K562 (cell line): ENCODE data around the gene ARFGEF3. TPM values are rescaled to one million over a fixed set of nuclear protein-coding genes. Genes with fewer than 3 reads are reported as not detected.

Source experiments
- ATAC-seq: fragments of 200-7000 bp; cut with Tn5 transposase; 3 replicates; pipeline ENCODE4 v1.9.1; 2020; ENCODE audit warnings: moderate library complexity
- BruUV-seq: library from RNA; stranded (reverse); fragments of 400-500 nt; replicated peaks from 2 replicates; lab custom pipeline; 2021; lab: Mats Ljungman, UMichigan
- CTCF ChIA-PET: fragments of 300-600 bp; formaldehyde crosslinking; extraction: SDS; loops from one replicate; lab custom pipeline; 2021; ENCODE audit warnings: low intra/inter-chr PET ratio; lab: Yijun Ruan, JAX
- POLR2A ChIA-PET: fragments of 300-600, 350-650 bp; sonication (Branson Sonifier 250); formaldehyde crosslinking; extraction: SDS; loops from one replicate; lab custom pipeline; 2021; ENCODE audit warnings: antibody characterized with exemption, inconsistent platforms; lab: Yijun Ruan, JAX
- DNase-seq, 4 experiments: peaks; one replicate each; pipeline versions ENCODE4 v3.0.0 to v3.0.0-alpha.2; 2011 to 2018; ENCODE audit warnings: low spot score in 3 of 4, mixed read lengths in 3 of 4; ENCODE audit errors: extremely low read depth in 1 of 4
- FAIRE-seq: peaks from 2 replicates; lab custom pipeline; 2011; peaks lifted over from hg19 to GRCh38; lab: Jason Lieb, UNC
- H2AFZ ChIP-seq: 2 replicates; pipeline ENCODE4 v1.6.0; 2011; ENCODE audit warnings: low read depth, low read length, control low read depth, inconsistent platforms
- H3K27ac ChIP-seq: fragments of 200-600 bp; 3 replicates; pipeline ENCODE4 v1.8.0; 2011; ENCODE audit warnings: low read depth, mild to moderate bottlenecking, control low read depth, inconsistent platforms, low read length, moderate library complexity, mixed read lengths; ENCODE audit errors: extremely low read depth
- H3K27me3 ChIP-seq, 2 experiments: fragments of 300-600 bp in 1 of 2; 2 replicates in 1 of 2; 3 replicates in 1 of 2; pipeline versions ENCODE4 v1.6.0 to v1.8.0; 2011; ENCODE audit warnings: inconsistent platforms in 2 of 2, low read length in 2 of 2, mild to moderate bottlenecking in 1 of 2, mixed read lengths in 1 of 2, moderate library complexity in 1 of 2; ENCODE audit not compliant: control insufficient read depth in 2 of 2, insufficient read depth in 2 of 2
- H3K36me3 ChIP-seq: fragments of 300-600 bp; 3 replicates; pipeline ENCODE4 v1.8.0; 2011; ENCODE audit warnings: mild to moderate bottlenecking, low read length, inconsistent platforms; ENCODE audit not compliant: control insufficient read depth, insufficient read depth
- H3K4me1 ChIP-seq, 2 experiments: fragments of 200-600 bp in 1 of 2; replicated peaks in 1 of 2; 2 replicates in 1 of 2; 3 replicates in 1 of 2; pipeline versions ENCODE4 v1.5.1 to v1.8.0; 2011; ENCODE audit warnings: inconsistent platforms in 2 of 2, low read length in 2 of 2, mild to moderate bottlenecking in 1 of 2, mixed read lengths in 1 of 2, moderate library complexity in 1 of 2; ENCODE audit not compliant: control insufficient read depth in 2 of 2, insufficient read depth in 2 of 2
- H3K4me2 ChIP-seq: 2 replicates; pipeline ENCODE4 v1.6.1; 2011; ENCODE audit warnings: low read length, control low read depth, inconsistent platforms, mixed read lengths; ENCODE audit not compliant: insufficient read depth
- H3K4me3 ChIP-seq: fragments of 200-600 bp; sonication (generic), shearing (Covaris generic); 2 replicates; pipeline ENCODE4 v1.5.1; 2016; ENCODE audit warnings: control low read depth, inconsistent platforms
- H3K79me2 ChIP-seq: fragments of 200-600 bp; 3 replicates; pipeline ENCODE4 v1.8.0; 2011; ENCODE audit warnings: low read length, inconsistent platforms; ENCODE audit not compliant: control insufficient read depth, insufficient read depth
- H3K9ac ChIP-seq, 2 experiments: 2 replicates each; pipeline versions ENCODE4 v1.6.0 to v1.6.1; 2011; ENCODE audit warnings: low read depth in 2 of 2, low read length in 2 of 2, control low read depth in 1 of 2, inconsistent platforms in 1 of 2, mild to moderate bottlenecking in 1 of 2, mixed read lengths in 1 of 2; ENCODE audit not compliant: insufficient read depth in 1 of 2
- H3K9me1 ChIP-seq: one replicate; pipeline ENCODE4 v1.6.0; 2011; ENCODE audit warnings: inconsistent platforms, mild to moderate bottlenecking, low read length, moderate library complexity; ENCODE audit not compliant: control insufficient read depth, insufficient read depth
- H3K9me3 ChIP-seq: replicated peaks from 2 replicates; pipeline ENCODE4 v1.5.1; 2011; ENCODE audit warnings: low read depth, low read length, inconsistent platforms; ENCODE audit not compliant: control insufficient read depth, insufficient read depth
- H4K20me1 ChIP-seq: replicated peaks from 2 replicates; pipeline ENCODE4 v1.6.1; 2011; ENCODE audit warnings: low read length, inconsistent platforms, mixed read lengths; ENCODE audit not compliant: control insufficient read depth, insufficient read depth
- COPS2 ChIP-seq: fragments of 450-650 bp; conservative IDR thresholded peaks from 2 replicates; pipeline ENCODE4 v1.6.1; 2016; ENCODE audit warnings: mild to moderate bottlenecking, moderate library complexity
- CREM ChIP-seq: IDR thresholded peaks from 2 replicates; pipeline ENCODE4 v1.6.1; 2014; ENCODE audit warnings: antibody characterized with exemption, low read depth
- DIDO1 ChIP-seq: fragments of 450-650 bp; IDR thresholded peaks from 2 replicates; pipeline ENCODE4 v1.6.1; 2016; ENCODE audit warnings: low read depth, missing biosample characterization, missing genetic modification characterization
- DMBX1 ChIP-seq: fragments of 250-450 bp; sonication (Bioruptor Pico); IDR thresholded peaks from 2 replicates; pipeline ENCODE4 v1.8.0; 2022; ENCODE audit warnings: inconsistent platforms, mild to moderate bottlenecking, moderate library complexity, borderline replicate concordance
- DPF2 ChIP-seq: fragments of 450-650 bp; IDR thresholded peaks from 2 replicates; pipeline ENCODE4 v1.6.1; 2016
- HBP1 ChIP-seq: fragments of 450-650 bp; formaldehyde crosslinking; IDR thresholded peaks from 2 replicates; pipeline ENCODE4 v1.4.0; 2022; ENCODE audit warnings: missing genetic modification characterization
- MTA1 ChIP-seq: fragments of 450-650 bp; IDR thresholded peaks from 2 replicates; pipeline ENCODE4 v1.6.1; 2017; ENCODE audit warnings: borderline replicate concordance
- NR1H2 ChIP-seq: sonication (generic); formaldehyde crosslinking; IDR thresholded peaks from 2 replicates; pipeline ENCODE4 v1.4.0; 2020; ENCODE audit warnings: mild to moderate bottlenecking, missing genetic modification reagents
- PHB ChIP-seq: fragments of 250-450 bp; sonication (Bioruptor Pico); IDR thresholded peaks from 2 replicates; pipeline ENCODE4 v1.5.0; 2021
- POLR2AphosphoS5 ChIP-seq: IDR thresholded peaks from 2 replicates; pipeline ENCODE4 v1.6.1; 2011; ENCODE audit warnings: mild to moderate bottlenecking, low read depth, low read length, moderate library complexity; ENCODE audit not compliant: control insufficient read depth, insufficient read depth
- PRPF4 ChIP-seq: fragments of 200-400 bp; formaldehyde crosslinking; IDR thresholded peaks from one replicate; pipeline ENCODE4 v1.6.1; 2017; ENCODE audit warnings: low read length, low read depth, mild to moderate bottlenecking; ENCODE audit not compliant: insufficient read depth, poor library complexity, severe bottlenecking
- SFPQ ChIP-seq: fragments of 200-400 bp; formaldehyde crosslinking; IDR thresholded peaks from 2 replicates; pipeline ENCODE4 v1.6.1; 2017; ENCODE audit warnings: mild to moderate bottlenecking, low read depth, low read length, moderate library complexity
- TBP ChIP-seq: optimal IDR thresholded peaks from 2 replicates; pipeline ENCODE3; 2011; ENCODE audit warnings: low read depth, low read length, improper control_type of control experiment
- ZBTB9 ChIP-seq: fragments of 450-650 bp; formaldehyde crosslinking; IDR thresholded peaks from 2 replicates; pipeline ENCODE4 v1.4.0; 2020; ENCODE audit warnings: mild to moderate bottlenecking, moderate library complexity
- ZNF224 ChIP-seq: sonication (generic); formaldehyde crosslinking; IDR thresholded peaks from 2 replicates; pipeline ENCODE4 v1.8.0; 2022; ENCODE audit warnings: mild to moderate bottlenecking, missing genetic modification reagents
- ZNF561 ChIP-seq: fragments of 450-650 bp; formaldehyde crosslinking; conservative IDR thresholded peaks from 2 replicates; pipeline ENCODE4 v1.4.0; 2020; ENCODE audit warnings: mild to moderate bottlenecking, moderate library complexity
- ZNF589 ChIP-seq: fragments of 200-800 bp; sonication (Bioruptor generic); IDR thresholded peaks from 2 replicates; pipeline ENCODE4 v1.6.1; 2016; ENCODE audit warnings: low read depth, missing genetic modification characterization, missing compliant biosample characterization
- ZNF695 ChIP-seq: fragments of 450-650 bp; formaldehyde crosslinking; IDR thresholded peaks from 2 replicates; pipeline ENCODE4 v1.4.0; 2020; ENCODE audit warnings: mild to moderate bottlenecking, moderate library complexity
- WGBS: fragments of 100-300 bp; shearing (Covaris generic); methylation state at CpG from one replicate; pipeline ENCODE4 v1.1.6; 2016; ENCODE audit warnings: low coverage, mixed read lengths; ENCODE audit not compliant: insufficient coverage; ENCODE audit errors: missing lambda C conversion rate; 5-methylcytosine and 5-hydroxymethylcytosine counted together
- in situ Hi-C: fragments of 300-500 bp; cut with MboI; formaldehyde crosslinking; loops from 4 replicates; pipeline ENCODE4 v1.15.0; 2018; ENCODE audit warnings: inconsistent platforms, mixed read lengths
- intact Hi-C: fragments of 100-400 bp; cut with micrococcal nuclease; formaldehyde crosslinking; loops from 2 replicates; pipeline ENCODE4 v1.14.2; 2022
- polyA plus RNA-seq, 8 experiments: library from polyadenylated mRNA; depleted of rRNA in 4 of 8; stranded (reverse) in 5 of 8; unstranded in 3 of 8; fragments of >200 nt; fragmentation: Nextera tagmentation in 2 of 8; fragmentation: Illumina TruSeq in 1 of 8; extraction: Ambion mirVana in 2 of 8; extraction: Trizol in 1 of 8; gene quantifications; 2 replicates each; pipeline versions ENCODE4 v1.2.1 to v1.2.3, GENCODE V29; 2011 to 2014; ENCODE audit warnings: inconsistent platforms in 1 of 8, missing spikeins in 1 of 8
- total RNA-seq, 7 experiments: library from RNA; depleted of rRNA in 6 of 7; stranded (reverse); fragments of >200 nt in 6 of 7; fragmentation: Illumina TruSeq in 2 of 7; extraction: Trizol in 2 of 7; gene quantifications; 2 replicates each; pipeline versions ENCODE4 v1.2.1 to v1.2.3, GENCODE V29; 2011 to 2021; ENCODE audit warnings: low replicate concordance in 1 of 7
- TF ChIP-seq, protein P1 (sequence below): fragments of 250-450 bp; sonication (Bioruptor Pico); IDR thresholded peaks from 2 replicates; pipeline ENCODE4 v1.4.0; 2020

Gene ARFGEF3
- total and polyA plus RNA-seq, 9 of the 15 experiments (the other 6 are each of a cell fraction or from before 2014, with no cell fraction given), result under 0.01 to 0.02 TPM; not detected in 7

DNA sequence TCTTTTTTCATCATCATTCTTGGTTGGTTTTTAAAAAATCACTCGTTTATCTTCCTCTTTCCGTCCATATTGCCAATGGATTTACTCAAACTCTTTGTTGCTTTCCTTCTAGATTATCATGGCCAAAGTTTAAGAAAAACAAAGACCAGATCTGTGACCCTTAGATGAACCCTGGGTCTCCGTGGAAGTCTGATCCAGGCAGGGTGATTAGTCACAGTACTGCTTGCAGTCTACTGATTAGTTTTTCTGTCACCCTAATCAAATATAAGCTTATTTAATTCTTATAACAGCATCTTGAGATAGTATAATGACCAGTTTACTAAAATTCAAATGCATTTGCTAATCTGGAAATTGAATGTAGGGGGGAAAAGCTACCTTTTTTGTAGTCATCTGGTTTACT is 210.0 kb downstream of the ARFGEF3 start:
- CTCF ChIA-PET, result no interaction called here
- TF ChIP-seq DIDO1 (tag) (no peak), CREM (peak; percentile 49; the same call in 1 of the 2 replicates), NR1H2 (CRISPR knock-in tag) (no peak), MTA1 (no peak), ZNF695 (no peak), TBP (no peak), ZBTB9 (CRISPR knock-in tag) (no peak), PHB (CRISPR knock-in tag) (no peak), DPF2 (peak; percentile 75), PRPF4 (no peak), HBP1 (CRISPR knock-in tag) (no peak), ZNF561 (CRISPR knock-in tag) (no peak), SFPQ (no peak), ZNF224 (CRISPR knock-in tag) (no peak), ZNF589 (0 out of 2 replicates have a peak, but pooled peaks have one; percentile 7), DMBX1 (CRISPR knock-in tag) (no peak), POLR2AphosphoS5 (peak; percentile 41; the same call in 1 of the 2 replicates), COPS2 (no peak)
- TF ChIP-seq, protein P1, sequence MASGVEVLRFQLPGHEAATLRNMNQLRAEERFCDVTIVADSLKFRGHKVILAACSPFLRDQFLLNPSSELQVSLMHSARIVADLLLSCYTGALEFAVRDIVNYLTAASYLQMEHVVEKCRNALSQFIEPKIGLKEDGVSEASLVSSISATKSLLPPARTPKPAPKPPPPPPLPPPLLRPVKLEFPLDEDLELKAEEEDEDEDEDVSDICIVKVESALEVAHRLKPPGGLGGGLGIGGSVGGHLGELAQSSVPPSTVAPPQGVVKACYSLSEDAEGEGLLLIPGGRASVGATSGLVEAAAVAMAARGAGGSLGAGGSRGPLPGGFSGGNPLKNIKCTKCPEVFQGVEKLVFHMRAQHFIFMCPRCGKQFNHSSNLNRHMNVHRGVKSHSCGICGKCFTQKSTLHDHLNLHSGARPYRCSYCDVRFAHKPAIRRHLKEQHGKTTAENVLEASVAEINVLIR (CRISPR knock-in tag), result no peak

More for the DNA sequence above, 210.0 kb downstream of the ARFGEF3 start:
- Histone ChIP-seq H3K4me2 (no peak overlapping the region), H3K27ac (no peak overlapping the region), H3K4me1 (peaks cover 4 to 20% of the 10 kb centered on the region in 2 experiments), H3K4me3 (no peak overlapping the region), H3K9me3 (no peaks in the 10 kb centered on the region), H3K9ac (no peak overlapping the region), H3K9me1 (no peaks in the 10 kb centered on the region), H3K36me3 (no peaks in the 10 kb centered on the region), H4K20me1 (no peaks in the 10 kb centered on the region), H3K79me2 (no peaks in the 10 kb centered on the region), H2AFZ (no peak overlapping the region), H3K27me3 (no peaks in the 10 kb centered on the region)
- intact Hi-C loops (no loop called here), in situ Hi-C loops (no loop called here)
- DNase-seq (peak; percentile 28 to 65 (median 35)), ATAC-seq (peak; percentile 80), FAIRE-seq (peak; percentile 29)
- no TSS peak for BruUV-seq
- POLR2A ChIA-PET, result interaction anchor here (0.6 kb wide), 1 partner anchor 331 kb away, joined by 3 read pairs; no protein-coding TSS in a partner anchor
- WGBS, result 0% methylated on average over 3 of the region's 3 CpGs
